H9 (cell line): ENCODE data around the gene UPK3B. TPM values are rescaled to one million over a fixed set of nuclear protein-coding genes. Genes with fewer than 3 reads are reported as not detected.
A peak's percentile ranks its signal among the peaks of the same experiment; 100 is the strongest.
"Not testable (repeated sequence)": the region's sequence is repeated elsewhere in the genome, so short reads cannot be mapped to it uniquely, and the experiment has no call there.

Experiments used
- DNase-seq: peaks from one replicate; pipeline ENCODE4 v3.0.0-alpha.2; 2017
- H2AFZ ChIP-seq: one replicate; pipeline ENCODE4 v1.6.1; 2013; ENCODE audit warnings: mild to moderate bottlenecking, low read length, control low read depth, moderate library complexity
- H2AK5ac ChIP-seq: 2 replicates; pipeline ENCODE4 v1.6.1; 2013; ENCODE audit warnings: low read length, control low read depth, mixed read lengths; ENCODE audit not compliant: insufficient read length
- H2BK120ac ChIP-seq: one replicate; pipeline ENCODE4 v1.6.1; 2013; ENCODE audit warnings: low read depth, mild to moderate bottlenecking, low read length, control low read depth, inconsistent platforms; ENCODE audit not compliant: poor library complexity, severe bottlenecking
- H2BK12ac ChIP-seq: 2 replicates; pipeline ENCODE4 v1.6.1; 2013; ENCODE audit warnings: low read length, control low read depth, mixed read lengths, low read depth; ENCODE audit not compliant: insufficient read length
- H2BK15ac ChIP-seq: 2 replicates; pipeline ENCODE4 v1.6.1; 2013; ENCODE audit warnings: low read depth, low read length, control low read depth
- H2BK20ac ChIP-seq: one replicate; pipeline ENCODE4 v1.6.1; 2013; ENCODE audit warnings: low read depth, mild to moderate bottlenecking, low read length, control low read depth, inconsistent platforms; ENCODE audit not compliant: poor library complexity, severe bottlenecking
- H2BK5ac ChIP-seq: 2 replicates; pipeline ENCODE4 v1.6.1; 2013; ENCODE audit warnings: low read length, control low read depth, mixed read lengths; ENCODE audit not compliant: insufficient read length
- H3K14ac ChIP-seq: 2 replicates; pipeline ENCODE4 v1.6.1; 2013; ENCODE audit warnings: low read length, control low read depth; ENCODE audit not compliant: insufficient read depth
- H3K18ac ChIP-seq: 2 replicates; pipeline ENCODE4 v1.6.1; 2013; ENCODE audit warnings: low read depth, mild to moderate bottlenecking, mixed read lengths, low read length, control low read depth; ENCODE audit not compliant: insufficient read length
- H3K23ac ChIP-seq: 2 replicates; pipeline ENCODE4 v1.6.1; 2013; ENCODE audit warnings: low read length, control low read depth, mixed read lengths, low read depth; ENCODE audit not compliant: insufficient read length
- H3K23me2 ChIP-seq: 2 replicates; pipeline ENCODE4 v1.6.1; 2013; ENCODE audit warnings: low read depth, mild to moderate bottlenecking, mixed read lengths, low read length, control low read depth; ENCODE audit not compliant: insufficient read length, poor library complexity, severe bottlenecking
- H3K27ac ChIP-seq: 2 replicates; pipeline ENCODE4 v1.5.1; 2013; ENCODE audit warnings: low read length, control low read depth, mixed read lengths, low read depth; ENCODE audit not compliant: insufficient read length
- H3K27me3 ChIP-seq: 2 replicates; pipeline ENCODE4 v1.6.1; 2013; ENCODE audit warnings: low read length, control low read depth, inconsistent platforms; ENCODE audit not compliant: insufficient read depth
- H3K4ac ChIP-seq: 2 replicates; pipeline ENCODE4 v1.6.1; 2013; ENCODE audit warnings: low read depth, mild to moderate bottlenecking, control low read depth, inconsistent platforms, low read length, moderate library complexity
- H3K4me1 ChIP-seq: 2 replicates; pipeline ENCODE4 v1.6.1; 2013; ENCODE audit warnings: low read length, control low read depth, inconsistent platforms; ENCODE audit not compliant: insufficient read depth
- H3K4me2 ChIP-seq: 2 replicates; pipeline ENCODE4 v1.6.1; 2013; ENCODE audit warnings: low read length, control low read depth, mixed read lengths; ENCODE audit not compliant: insufficient read length, insufficient read depth
- H3K56ac ChIP-seq: 2 replicates; pipeline ENCODE4 v1.6.1; 2013; ENCODE audit warnings: low read depth, mild to moderate bottlenecking, mixed read lengths, low read length, control low read depth; ENCODE audit not compliant: insufficient read length
- H3K79me1 ChIP-seq: 2 replicates; pipeline ENCODE4 v1.6.1; 2013; ENCODE audit warnings: low read depth, mild to moderate bottlenecking, moderate library complexity, low read length, control low read depth, inconsistent platforms; ENCODE audit not compliant: insufficient read depth, poor library complexity, severe bottlenecking
- H3K79me2 ChIP-seq: 2 replicates; pipeline ENCODE4 v1.6.1; 2013; ENCODE audit warnings: low read length, control low read depth, inconsistent platforms; ENCODE audit not compliant: insufficient read depth
- H3K9ac ChIP-seq: 2 replicates; pipeline ENCODE4 v1.6.1; 2013; ENCODE audit warnings: low read length, control low read depth, mixed read lengths; ENCODE audit not compliant: insufficient read length; ENCODE audit errors: extremely low read depth
- H3K9me3 ChIP-seq: one replicate; pipeline ENCODE4 v1.6.1; 2013; ENCODE audit warnings: low read depth, low read length, inconsistent platforms; ENCODE audit not compliant: control insufficient read depth
- H3T11ph ChIP-seq: one replicate; pipeline ENCODE4 v1.6.1; 2013; ENCODE audit warnings: mild to moderate bottlenecking, low read length, control low read depth, inconsistent platforms
- H4K20me1 ChIP-seq: one replicate; pipeline ENCODE4 v1.6.1; 2013; ENCODE audit not compliant: control insufficient read depth, insufficient read length, insufficient read depth
- H4K5ac ChIP-seq: 2 replicates; pipeline ENCODE4 v1.6.1; 2013; ENCODE audit warnings: low read depth, mild to moderate bottlenecking, mixed read lengths, low read length, control low read depth; ENCODE audit not compliant: insufficient read length
- H4K8ac ChIP-seq: replicated peaks from 2 replicates; pipeline ENCODE4 v1.6.1; 2013; ENCODE audit warnings: low read length, control low read depth, mixed read lengths, low read depth; ENCODE audit not compliant: insufficient read length
- H4K91ac ChIP-seq: 2 replicates; pipeline ENCODE4 v1.6.1; 2013; ENCODE audit warnings: low read depth, mild to moderate bottlenecking, moderate library complexity, mixed read lengths, low read length, control low read depth; ENCODE audit not compliant: insufficient read length
- H3K27ac Mint-ChIP-seq, 3 experiments: 2 replicates in 2 of 3; 3 replicates in 1 of 3; pipeline ENCODE4 v1.8.0; 2020 to 2021; ENCODE audit warnings: mixed read lengths in 3 of 3, mild to moderate bottlenecking in 1 of 3, moderate library complexity in 1 of 3
- H3K27me3 Mint-ChIP-seq: 2 replicates; pipeline ENCODE4 v1.8.0; 2021; ENCODE audit warnings: low read depth, mild to moderate bottlenecking, moderate library complexity, mixed read lengths
- H3K36me3 Mint-ChIP-seq, 3 experiments: 2 replicates in 2 of 3; 3 replicates in 1 of 3; pipeline ENCODE4 v1.8.0; 2020 to 2021; ENCODE audit warnings: low read depth in 3 of 3, mixed read lengths in 3 of 3; ENCODE audit not compliant: insufficient read depth in 1 of 3
- H3K4me1 Mint-ChIP-seq, 2 experiments: 2 replicates each; pipeline ENCODE4 v1.8.0; 2020; ENCODE audit warnings: mixed read lengths in 2 of 2
- H3K4me3 Mint-ChIP-seq, 2 experiments: 2 replicates in 1 of 2; 3 replicates in 1 of 2; pipeline ENCODE4 v1.8.0; 2020 to 2021; ENCODE audit warnings: mild to moderate bottlenecking in 2 of 2, mixed read lengths in 2 of 2, moderate library complexity in 1 of 2
- H3K9me3 Mint-ChIP-seq, 2 experiments: 2 replicates in 1 of 2; 3 replicates in 1 of 2; pipeline ENCODE4 v1.8.0; 2020; ENCODE audit warnings: mild to moderate bottlenecking in 2 of 2, mixed read lengths in 2 of 2, moderate library complexity in 1 of 2
- WGBS: extraction: QIAGEN DNeasy Blood & Tissue Kit; methylation state at CpG from one replicate; pipeline ENCODE4 v1.1.7; 2013; ENCODE audit warnings: missing lambda C conversion rate, low lambda C conversion rate, mixed read lengths; ENCODE audit not compliant: insufficient read length; ENCODE audit errors: extremely low coverage; 5-methylcytosine and 5-hydroxymethylcytosine counted together
- total RNA-seq: library from RNA; stranded (reverse); gene quantifications from 2 replicates; pipeline ENCODE4 v1.2.1, GENCODE V29; 2021

The UPK3B gene
- total RNA-seq, 1 experiment from 2014 or later, result 3.5 TPM

- H3K4me3 Mint-ChIP-seq, H3T11ph ChIP-seq, H2BK20ac ChIP-seq, DNase-seq, H3K9me3 ChIP-seq, H4K91ac ChIP-seq, H2AFZ ChIP-seq, H3K4ac ChIP-seq, H3K9me3 Mint-ChIP-seq, H3K14ac ChIP-seq, H3K23me2 ChIP-seq, H4K8ac ChIP-seq, H3K27me3 Mint-ChIP-seq, H2BK12ac ChIP-seq, H3K4me2 ChIP-seq, H4K5ac ChIP-seq, H4K20me1 ChIP-seq, H3K4me1 ChIP-seq, H3K56ac ChIP-seq, H3K9ac ChIP-seq, H3K4me1 Mint-ChIP-seq, H3K27me3 ChIP-seq, H3K79me1 ChIP-seq, H3K23ac ChIP-seq, H3K27ac Mint-ChIP-seq, H2BK120ac ChIP-seq, H2AK5ac ChIP-seq, H2BK5ac ChIP-seq, H3K18ac ChIP-seq, H2BK15ac ChIP-seq, H3K27ac ChIP-seq, H3K79me2 ChIP-seq: not testable (repeated sequence)
- WGBS, result no CpG with 5 or more reads among the region's 19 CpGs
- H3K36me3 Mint-ChIP-seq, result peaks cover 0 to 17% (median 0%) of the 10 kb centered on the region in 3 experiments; a peak in 4 of 7 replicates
Measured at GRCh38 chr7:76499924-76500241, 10.5 kb upstream of the UPK3B start.

- not testable (repeated sequence) for H3K4me3 Mint-ChIP-seq, H3K4ac ChIP-seq, H3K18ac ChIP-seq, H3K27ac ChIP-seq, H2AFZ ChIP-seq, H3K79me1 ChIP-seq, H2AK5ac ChIP-seq, H2BK120ac ChIP-seq, H3K79me2 ChIP-seq, H2BK5ac ChIP-seq, H3K4me2 ChIP-seq, H4K5ac ChIP-seq, H3K27me3 ChIP-seq, H2BK15ac ChIP-seq, H4K20me1 ChIP-seq, H3K9me3 Mint-ChIP-seq, H3K27ac Mint-ChIP-seq, H3K4me1 ChIP-seq, H4K91ac ChIP-seq, H2BK20ac ChIP-seq, H3K9ac ChIP-seq, H4K8ac ChIP-seq, H3T11ph ChIP-seq, H3K56ac ChIP-seq, H3K23me2 ChIP-seq, H3K14ac ChIP-seq, H3K23ac ChIP-seq, H2BK12ac ChIP-seq, H3K4me1 Mint-ChIP-seq, H3K27me3 Mint-ChIP-seq, H3K9me3 ChIP-seq
- no CpG with 5 or more reads among the region's 13 CpGs for WGBS
- peak; percentile 8 for DNase-seq
- peaks cover 0 to 25% (median 5%) of the 10 kb centered on the region in 3 experiments; a peak in 5 of 7 replicates for H3K36me3 Mint-ChIP-seq
Measured at GRCh38 chr7:76502224-76502623, 8.1 kb upstream of the UPK3B start.
